GM21447 (cell line): Measurements from ENCODE around the gene TXNDC16.
"Not testable (repeated sequence)": the region's sequence is repeated elsewhere in the genome, so short reads cannot be mapped to it uniquely, and the experiment has no call there.

Experiments used
- ATAC-seq: cut with Tn5 transposase; IDR thresholded peaks from one replicate; pipeline ENCODE4 v1.9.1; 2021; ENCODE audit not compliant: unreplicated experiment

Gene TXNDC16

GRCh38 chr14:52545584-52546317, 6.6 kb downstream of the TXNDC16 start:
- ATAC-seq: no peak

DNA sequence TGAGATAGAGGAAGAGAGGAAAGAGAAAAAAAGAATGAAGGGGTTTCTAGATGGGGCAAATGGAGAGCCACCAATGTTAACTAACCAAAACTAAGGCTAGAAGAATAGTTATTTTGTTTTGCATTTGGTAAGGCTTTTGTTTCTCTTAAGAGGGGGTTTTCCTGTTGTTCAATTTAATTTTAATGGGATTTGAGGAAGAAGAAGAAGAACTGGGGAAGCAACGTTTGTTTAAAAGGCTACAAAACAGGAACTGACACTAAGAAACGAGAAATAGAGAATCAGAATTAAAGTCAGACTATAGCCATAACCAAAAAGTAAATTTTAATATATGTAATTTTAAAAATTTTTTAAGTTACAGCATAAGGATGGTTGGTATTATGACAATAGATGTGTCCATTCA, 13.7 kb downstream of the TXNDC16 start:
- no peak for ATAC-seq

GRCh38 chr14:52536269-52536668, 16.0 kb downstream of the TXNDC16 start:
- ATAC-seq: no peak

- ATAC-seq: no peak
Measured at GRCh38 chr14:52531481-52531880, 20.8 kb downstream of the TXNDC16 start.

GRCh38 chr14:52527052-52527451, 25.3 kb downstream of the TXNDC16 start:
- ATAC-seq: no peak

- ATAC-seq: no peak
Measured at GRCh38 chr14:52522581-52523345, 29.5 kb downstream of the TXNDC16 start.

DNA sequence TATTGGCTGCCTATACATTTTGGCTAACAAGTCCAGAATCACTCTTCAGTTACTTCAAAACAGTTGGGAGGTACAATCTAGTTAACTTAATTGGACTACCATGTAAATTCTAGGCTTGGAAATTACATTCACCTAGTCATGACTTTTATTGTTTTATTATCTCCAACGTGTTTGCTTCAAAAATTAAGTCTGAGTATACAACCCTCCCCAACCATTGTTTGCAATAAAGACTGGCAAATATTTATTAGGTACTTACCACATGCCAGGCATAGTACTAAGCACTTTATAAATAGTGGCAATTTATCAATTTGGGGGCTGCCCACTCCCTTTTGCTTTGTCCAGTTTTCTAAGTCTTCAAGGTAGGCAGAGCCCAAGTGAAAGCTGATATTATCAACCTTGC, 30.3 kb downstream of the TXNDC16 start:
- no peak for ATAC-seq

- no peak for ATAC-seq
Measured at GRCh38 chr14:52514046-52514811, 38.1 kb downstream of the TXNDC16 start.

DNA sequence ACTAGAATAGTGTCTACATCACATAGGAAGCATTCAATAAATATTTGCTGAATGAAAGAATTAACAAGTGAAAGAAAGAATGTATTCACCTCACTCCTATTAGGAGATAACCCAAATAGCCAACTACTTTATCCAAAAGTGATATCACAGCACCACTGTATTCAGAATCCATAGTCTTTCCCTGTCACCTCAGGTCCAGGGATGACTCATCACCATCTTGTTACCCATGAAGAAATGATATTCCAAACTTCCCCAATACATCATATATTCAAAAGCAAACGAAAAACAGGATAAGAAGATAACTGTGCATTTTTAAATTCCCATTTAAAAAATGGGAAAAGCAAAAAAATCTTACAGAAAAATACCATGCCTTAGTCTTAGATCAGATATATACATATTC, 39.1 kb downstream of the TXNDC16 start:
- no peak for ATAC-seq

GRCh38 chr14:52494444-52494843, 57.9 kb downstream of the TXNDC16 start:
- ATAC-seq: no peak

DNA sequence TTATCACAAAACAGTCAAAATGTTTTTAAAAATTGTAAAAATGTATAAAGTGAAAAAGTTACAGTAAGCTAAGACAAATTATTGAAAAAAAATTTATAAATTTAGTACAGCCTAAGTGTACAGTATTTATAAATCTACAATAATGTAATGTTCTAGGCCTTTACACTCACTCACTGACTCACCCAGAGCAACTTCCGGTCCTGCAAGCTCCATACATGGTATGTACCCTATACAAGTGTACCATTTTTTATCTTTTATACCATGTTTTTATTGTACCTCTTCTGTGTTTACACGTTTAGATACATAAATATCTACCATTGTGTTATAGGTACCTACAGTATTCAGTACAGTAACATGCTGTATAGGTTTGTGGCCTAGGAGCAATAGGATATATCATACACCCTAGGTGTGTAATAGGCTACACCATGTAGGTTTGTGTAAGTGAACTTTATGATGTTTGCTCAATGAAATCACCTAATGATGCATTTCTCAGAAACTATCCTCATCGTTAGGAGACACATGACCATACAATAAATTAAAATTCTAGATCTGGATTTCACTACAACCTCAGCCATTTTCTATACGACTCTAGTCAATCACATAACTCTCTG, 66.8 kb downstream of the TXNDC16 start:
- no peak for ATAC-seq

- ATAC-seq: no peak
Measured at GRCh38 chr14:52481864-52482263, 70.4 kb downstream of the TXNDC16 start.

DNA sequence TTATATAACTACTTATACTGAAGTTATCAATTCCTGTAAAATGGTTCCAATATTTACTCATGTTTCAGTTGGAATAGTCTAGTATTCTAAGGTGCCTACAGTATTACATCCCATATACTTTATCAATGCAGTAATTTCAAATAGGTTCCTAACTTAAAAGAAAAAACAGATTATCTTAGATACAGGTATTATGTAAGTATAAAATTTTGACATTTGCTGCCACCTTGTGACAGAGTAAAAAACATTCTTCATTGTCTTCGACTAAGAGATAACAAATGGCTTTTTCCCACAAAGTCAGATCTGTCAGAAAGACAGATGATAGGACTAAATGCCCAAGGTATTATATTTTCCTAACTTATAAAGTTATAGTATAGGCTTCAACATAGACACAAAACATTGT, 78.7 kb downstream of the TXNDC16 start:
- ATAC-seq: no peak

DNA sequence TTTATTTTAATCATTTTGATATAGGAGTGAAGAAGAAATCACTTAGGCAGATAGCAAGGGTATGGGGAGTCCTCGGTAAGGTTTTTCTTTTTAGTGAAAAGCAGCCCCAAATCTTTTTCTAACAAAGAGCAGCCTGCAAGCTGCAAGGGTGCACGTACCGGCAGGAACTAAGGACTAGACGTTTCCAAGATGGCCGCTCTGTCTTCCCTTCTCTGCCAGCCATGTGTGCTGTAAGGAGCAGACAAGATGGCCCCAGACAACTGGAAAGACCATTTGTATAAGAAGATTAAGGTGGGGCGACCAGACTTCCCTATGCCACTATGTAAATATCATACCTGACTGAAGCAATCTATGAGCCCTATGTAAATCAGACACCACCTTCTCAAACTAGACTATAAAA, 79.6 kb downstream of the TXNDC16 start:
- no peak for ATAC-seq

DNA sequence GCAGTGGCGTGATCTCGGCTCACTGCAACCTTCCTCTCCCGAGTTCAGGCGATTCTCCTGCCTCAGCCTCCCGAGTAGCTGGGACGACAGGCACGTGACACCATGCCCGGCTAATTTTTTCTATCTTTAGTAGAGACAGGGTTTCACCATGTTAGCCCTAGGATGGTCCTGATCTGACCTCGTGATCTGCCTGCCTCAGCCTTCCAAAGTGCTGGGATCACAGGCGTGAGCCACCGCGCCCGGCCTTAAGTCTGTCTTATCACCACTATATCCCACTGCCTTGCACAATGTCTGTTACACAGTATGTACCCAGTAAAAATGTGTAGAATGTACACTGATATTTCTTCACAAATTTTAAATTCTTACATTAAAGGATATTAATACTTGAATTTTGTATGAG, 80.1 kb downstream of the TXNDC16 start:
- not testable (repeated sequence) for ATAC-seq

GRCh38 chr14:52467515-52468266, 84.6 kb downstream of the TXNDC16 start:
- ATAC-seq: no peak

GRCh38 chr14:52464175-52464574, 88.1 kb downstream of the TXNDC16 start:
- ATAC-seq: no peak

DNA sequence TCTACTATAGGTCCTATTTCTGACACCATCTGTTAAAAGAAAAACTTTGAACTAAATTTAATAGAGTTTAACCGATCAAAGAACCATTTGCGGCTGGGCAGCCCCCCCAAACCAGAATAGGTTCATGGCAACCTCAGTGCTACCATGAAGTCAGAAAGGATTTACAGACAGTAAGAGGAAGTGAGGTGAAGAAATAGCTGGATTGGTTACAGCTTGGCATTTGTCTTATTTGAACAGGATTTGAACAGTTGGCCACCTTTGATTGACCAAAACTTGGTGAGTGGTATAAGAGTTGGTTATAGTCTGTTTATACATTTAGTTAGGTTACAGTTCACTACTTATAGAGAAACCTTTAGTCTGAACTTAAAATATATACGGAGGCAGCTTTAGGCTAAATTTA, 88.9 kb downstream of the TXNDC16 start:
- no peak for ATAC-seq

DNA sequence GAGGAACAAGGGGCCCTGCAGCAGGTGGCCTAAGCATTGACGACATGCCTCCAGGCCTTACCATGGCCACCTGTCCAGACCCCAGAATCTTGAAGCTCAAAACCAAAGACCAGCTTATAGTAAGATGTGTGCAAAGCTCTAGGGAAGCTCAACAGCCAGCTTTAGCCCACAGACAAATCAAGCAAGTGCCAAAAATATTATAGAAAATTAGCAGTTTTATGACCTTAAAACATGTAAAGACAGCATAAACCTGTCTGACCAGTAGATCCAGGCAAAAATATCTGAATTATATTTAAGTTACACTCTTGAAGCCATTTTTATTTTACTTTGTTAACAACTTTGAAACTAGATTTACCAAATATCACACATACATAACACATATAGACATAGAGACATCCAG, 90.6 kb downstream of the TXNDC16 start:
- no peak for ATAC-seq

DNA sequence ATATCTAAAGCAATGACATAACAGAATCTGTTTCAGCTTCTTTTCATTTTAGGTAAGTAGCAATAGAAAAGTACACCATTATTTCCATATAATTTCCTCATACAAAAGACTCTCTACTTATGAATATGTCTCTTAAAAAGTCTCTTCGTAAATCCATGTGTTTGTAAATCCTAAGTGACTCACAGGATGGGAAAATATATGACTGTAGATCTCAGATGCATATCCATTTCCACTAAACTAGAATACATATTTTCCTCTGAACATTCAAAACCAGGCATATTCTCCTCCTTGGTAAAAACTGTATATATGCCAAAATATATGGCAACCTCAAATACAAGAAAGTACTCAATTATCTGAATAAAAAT, 93.6 kb downstream of the TXNDC16 start:
- ATAC-seq: no peak

DNA sequence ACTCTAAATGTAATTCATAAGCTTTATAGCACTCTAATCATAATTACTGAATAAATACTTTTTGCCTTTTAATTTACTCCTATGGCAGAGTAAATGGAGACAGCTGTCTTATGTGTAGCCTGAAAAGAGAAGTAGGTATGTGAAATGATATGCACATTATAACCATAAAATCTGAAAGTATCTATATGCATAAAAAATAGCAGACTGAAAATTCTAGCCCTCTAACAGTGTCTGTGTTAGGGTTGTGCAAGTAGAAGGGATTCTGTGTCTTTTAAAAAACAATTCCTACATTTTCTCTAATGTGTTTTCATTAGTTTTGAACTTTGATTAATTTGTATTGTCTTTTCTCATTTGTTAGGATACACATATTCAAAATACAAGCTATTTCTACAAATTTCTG, 94.9 kb downstream of the TXNDC16 start:
- ATAC-seq: no peak
